Lower leg skin (tissue), 3 donors: ENCODE results near the gene IL2RA.

Source experiments
- POLR2A ChIP-seq, 2 donors: fragments of 450-650 bp; IDR thresholded peaks; one replicate each; pipeline ENCODE4 v1.6.1; 2016 to 2017; ENCODE audit warnings: antibody characterized with exemption in 2 of 2, mild to moderate bottlenecking in 1 of 2, moderate library complexity in 1 of 2
- TF ChIP-seq, protein P1 (sequence below), 3 donors: fragments of 450-650 bp; IDR thresholded peaks; one replicate each; pipeline ENCODE4 v1.5.1; 2016; ENCODE audit warnings: antibody characterized with exemption in 3 of 3, mild to moderate bottlenecking in 3 of 3, moderate library complexity in 2 of 3

GRCh38 chr10:6037422-6037821 lies 24.7 kb downstream of the IL2RA start:
- no peak for TF ChIP-seq POLR2A (IDR thresholded peaks at IDR 0.05)
- TF ChIP-seq, protein P1, sequence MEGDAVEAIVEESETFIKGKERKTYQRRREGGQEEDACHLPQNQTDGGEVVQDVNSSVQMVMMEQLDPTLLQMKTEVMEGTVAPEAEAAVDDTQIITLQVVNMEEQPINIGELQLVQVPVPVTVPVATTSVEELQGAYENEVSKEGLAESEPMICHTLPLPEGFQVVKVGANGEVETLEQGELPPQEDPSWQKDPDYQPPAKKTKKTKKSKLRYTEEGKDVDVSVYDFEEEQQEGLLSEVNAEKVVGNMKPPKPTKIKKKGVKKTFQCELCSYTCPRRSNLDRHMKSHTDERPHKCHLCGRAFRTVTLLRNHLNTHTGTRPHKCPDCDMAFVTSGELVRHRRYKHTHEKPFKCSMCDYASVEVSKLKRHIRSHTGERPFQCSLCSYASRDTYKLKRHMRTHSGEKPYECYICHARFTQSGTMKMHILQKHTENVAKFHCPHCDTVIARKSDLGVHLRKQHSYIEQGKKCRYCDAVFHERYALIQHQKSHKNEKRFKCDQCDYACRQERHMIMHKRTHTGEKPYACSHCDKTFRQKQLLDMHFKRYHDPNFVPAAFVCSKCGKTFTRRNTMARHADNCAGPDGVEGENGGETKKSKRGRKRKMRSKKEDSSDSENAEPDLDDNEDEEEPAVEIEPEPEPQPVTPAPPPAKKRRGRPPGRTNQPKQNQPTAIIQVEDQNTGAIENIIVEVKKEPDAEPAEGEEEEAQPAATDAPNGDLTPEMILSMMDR (IDR thresholded peaks at IDR 0.05): no peak
